ENCODE results near the gene LILRB4.
"Not testable (repeated sequence)": the region's sequence is repeated elsewhere in the genome, so short reads cannot be mapped to it uniquely, and the experiment has no call there.

The LILRB4 gene

DNA sequence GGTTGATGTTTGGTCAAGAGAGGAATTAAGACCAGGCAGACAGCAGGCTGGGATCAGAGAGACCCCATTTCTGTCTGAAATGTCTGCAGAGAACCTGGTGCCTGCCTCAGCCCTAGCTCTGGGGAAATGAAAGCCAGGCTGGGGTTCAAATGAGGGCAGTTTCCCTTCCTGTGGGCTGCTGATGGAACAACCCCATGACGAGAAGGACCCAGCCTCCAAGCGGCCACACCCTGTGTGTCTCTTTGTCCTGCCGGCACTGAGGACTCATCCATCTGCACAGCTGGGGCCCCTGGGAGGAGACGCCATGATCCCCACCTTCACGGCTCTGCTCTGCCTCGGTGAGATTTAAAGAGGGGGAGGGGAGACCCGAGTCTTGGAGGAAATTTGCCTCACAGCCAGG lies at the start of gene LILRB4:
Gene LILRB4 (plus strand): TSS at position 256 of the 400 bp plus-strand sequence. CDS start 49 bp downstream, at position 305.
- DNase-seq (ENCODE audit: insufficient read length, low spot score) (no peak), FAIRE-seq (no peak)
- no peak for TF ChIP-seq POLR2A (IDR thresholded peaks at IDR 0.05; ENCODE audit: low read depth, low read length)

DNA sequence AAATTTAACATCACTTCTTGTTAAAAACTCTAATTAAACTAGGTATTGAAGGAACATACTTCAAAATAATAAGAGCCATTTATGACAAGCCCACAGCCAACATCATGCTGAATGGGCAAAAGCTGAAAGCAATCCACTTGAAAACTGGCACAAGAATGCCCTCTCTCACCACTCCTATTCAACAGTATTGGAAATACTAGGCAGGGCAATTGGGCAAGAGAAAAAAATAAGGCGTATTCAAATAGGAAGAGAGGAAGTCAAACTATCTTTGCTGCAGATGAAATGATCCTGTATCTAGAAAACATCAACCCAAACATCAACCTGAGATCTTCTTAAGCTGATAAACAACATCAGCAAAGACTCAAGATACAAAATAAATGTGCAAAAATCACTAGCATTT lies 48.1 kb upstream of the LILRB4 start:
- no peak for FAIRE-seq
- no peak for DNase-seq (ENCODE audit: insufficient read length, low spot score)
- TF ChIP-seq POLR2A (IDR thresholded peaks at IDR 0.05; ENCODE audit: low read depth, low read length): no peak

- DNase-seq (ENCODE audit: insufficient read length, low spot score): no peak
- FAIRE-seq: no peak
Measured at GRCh38 chr19:54616057-54616456, 46.7 kb upstream of the LILRB4 start.

GRCh38 chr19:54616821-54617560 lies 45.8 kb upstream of the LILRB4 start:
- FAIRE-seq (no peak), DNase-seq (ENCODE audit: insufficient read length, low spot score) (no peak)
- TF ChIP-seq POLR2A (IDR thresholded peaks at IDR 0.05; ENCODE audit: low read depth, low read length): no peak

More at GRCh38 chr19:54616057-54616456, 46.7 kb upstream of the LILRB4 start:
- TF ChIP-seq POLR2A (IDR thresholded peaks at IDR 0.05; ENCODE audit: low read depth, low read length): no peak

DNA sequence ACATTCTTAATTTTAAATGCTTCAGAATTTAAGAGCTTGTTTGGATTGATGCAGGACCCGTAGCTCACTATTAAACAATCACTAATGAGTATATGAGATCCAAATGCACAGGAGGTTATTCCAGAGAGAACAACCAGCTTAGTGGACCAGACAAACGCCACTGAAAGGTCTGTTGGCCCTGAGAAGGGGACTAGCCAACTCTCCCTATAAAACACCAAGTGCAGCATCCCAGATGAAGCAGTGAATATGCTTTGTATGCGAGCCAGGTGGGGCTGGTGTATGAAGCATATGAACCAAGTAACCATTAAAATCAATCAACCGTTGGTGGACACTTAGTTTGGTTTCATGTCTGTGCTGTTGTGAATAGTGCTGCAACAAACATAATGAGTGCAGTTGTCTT lies 42.3 kb upstream of the LILRB4 start:
- FAIRE-seq (no peak), DNase-seq (ENCODE audit: insufficient read length, low spot score) (no peak)
- no peak for TF ChIP-seq POLR2A (IDR thresholded peaks at IDR 0.05; ENCODE audit: low read depth, low read length)

DNA sequence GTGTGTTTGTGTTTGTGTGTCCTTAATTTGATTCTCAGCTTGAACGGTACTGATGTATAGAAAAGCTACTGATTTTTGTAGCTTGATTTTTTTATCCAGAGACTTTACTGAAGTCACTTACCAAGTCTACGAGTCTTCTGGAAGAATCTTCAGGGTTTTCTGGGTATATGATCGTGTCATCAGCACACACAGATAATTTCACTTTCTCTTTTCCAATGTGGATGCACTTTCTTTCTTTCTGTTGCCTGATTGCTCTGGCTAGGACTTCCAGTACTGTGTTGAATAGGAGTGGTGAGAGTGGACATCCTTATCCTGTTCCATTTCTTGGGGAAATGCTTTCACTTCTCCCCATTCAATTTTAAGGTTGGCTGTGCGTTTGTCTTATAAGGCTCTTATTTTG lies 40.4 kb upstream of the LILRB4 start:
- FAIRE-seq (no peak), DNase-seq (ENCODE audit: insufficient read length, low spot score) (no peak)
- TF ChIP-seq POLR2A (IDR thresholded peaks at IDR 0.05; ENCODE audit: low read depth, low read length): no peak

DNA sequence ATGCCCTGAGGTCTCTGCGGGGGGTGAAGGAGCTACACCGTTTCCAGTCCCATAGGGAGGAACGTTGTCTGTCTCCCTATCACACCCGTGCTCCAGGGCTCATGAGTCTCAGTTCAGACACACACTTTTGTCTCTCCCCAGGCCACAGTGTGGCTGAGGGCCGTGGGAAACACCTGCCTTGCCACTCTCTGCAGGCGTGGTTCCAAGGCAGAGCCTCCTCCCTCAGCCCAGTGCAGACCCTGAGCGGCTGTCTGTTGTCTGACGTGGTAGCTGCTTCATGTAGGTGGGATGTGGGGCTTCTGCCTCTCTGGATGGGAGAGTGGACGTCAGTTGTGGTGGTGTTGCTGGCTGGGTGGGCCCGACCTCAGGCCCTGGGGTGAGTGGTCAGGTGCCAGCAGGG lies 38.6 kb upstream of the LILRB4 start:
- DNase-seq (ENCODE audit: insufficient read length, low spot score); FAIRE-seq: not testable (repeated sequence)

- FAIRE-seq; DNase-seq (ENCODE audit: insufficient read length, low spot score): not testable (repeated sequence)
Measured at GRCh38 chr19:54624934-54625730, 37.7 kb upstream of the LILRB4 start.

DNA sequence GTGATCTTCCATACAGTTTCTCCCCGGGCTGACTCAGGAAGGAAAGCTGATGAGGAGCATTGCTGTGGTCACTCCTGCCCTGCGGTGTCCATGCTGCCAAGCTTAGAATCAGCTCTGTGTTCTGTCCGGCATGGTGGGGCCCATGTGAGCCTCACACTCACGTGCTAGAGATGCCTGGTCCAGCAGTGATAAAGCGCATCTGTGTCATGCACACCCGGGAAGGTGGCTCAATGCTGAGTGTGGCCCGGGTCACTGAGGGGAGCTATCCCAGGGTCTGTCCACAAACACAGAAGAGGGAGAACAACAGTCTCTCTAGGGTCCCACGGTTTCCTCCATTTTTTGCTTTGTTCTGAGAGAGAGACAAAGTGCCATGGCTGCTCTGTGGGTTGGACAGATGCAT lies 36.0 kb upstream of the LILRB4 start:
- no peak for FAIRE-seq
- no peak for TF ChIP-seq POLR2A (IDR thresholded peaks at IDR 0.05; ENCODE audit: low read depth, low read length)
- DNase-seq (ENCODE audit: insufficient read length, low spot score): no peak

- not testable (repeated sequence) for DNase-seq (ENCODE audit: insufficient read length, low spot score); FAIRE-seq
Measured at GRCh38 chr19:54627912-54628311, 34.9 kb upstream of the LILRB4 start.

DNA sequence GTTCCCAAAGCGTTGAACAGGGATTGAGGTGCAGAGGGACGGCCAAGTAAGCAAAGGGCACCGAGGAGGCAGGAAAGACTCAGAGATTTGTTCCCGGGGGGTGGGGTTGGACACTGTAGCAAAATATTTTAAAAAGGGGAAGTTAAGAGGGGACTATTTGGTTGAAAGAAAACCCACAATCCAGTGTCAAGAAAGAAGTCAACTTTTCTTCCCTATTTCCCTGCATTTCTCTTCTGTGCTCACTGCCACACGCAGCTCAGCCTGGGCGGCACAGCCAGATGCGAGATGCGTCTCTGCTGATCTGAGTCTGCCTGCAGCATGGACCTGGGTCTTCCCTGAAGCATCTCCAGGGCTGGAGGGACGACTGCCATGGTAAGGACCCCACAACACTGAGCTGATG lies 32.5 kb upstream of the LILRB4 start, which contains the start of gene LILRB1:
Gene LILRB1 (plus strand): TSS at position 223 of the 400 bp plus-strand sequence. CDS start 590 bp downstream, outside the sequence.
- not testable (repeated sequence) for DNase-seq (ENCODE audit: insufficient read length, low spot score); FAIRE-seq

DNA sequence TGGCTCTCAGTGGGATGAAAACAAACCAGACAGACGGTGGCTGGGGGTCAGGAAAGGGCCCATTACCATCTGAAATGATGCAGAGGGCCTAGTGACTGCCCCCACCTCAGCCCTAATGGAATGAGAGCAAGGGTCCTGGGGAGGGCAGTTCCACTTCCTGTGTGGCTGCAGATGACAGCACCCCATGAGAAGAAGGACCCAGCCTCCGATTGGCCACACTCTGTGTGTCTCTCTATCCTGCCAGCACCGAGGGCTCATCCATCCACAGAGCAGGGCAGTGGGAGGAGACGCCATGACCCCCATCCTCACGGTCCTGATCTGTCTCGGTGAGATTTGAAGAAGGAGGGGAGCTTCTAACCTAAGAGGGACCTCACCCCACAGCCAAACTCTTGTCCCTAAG lies 32.0 kb upstream of the LILRB4 start:
- TF ChIP-seq POLR2A (IDR thresholded peaks at IDR 0.05; ENCODE audit: low read depth, low read length): no peak
- DNase-seq (ENCODE audit: insufficient read length, low spot score): no peak
- no peak for FAIRE-seq

DNA sequence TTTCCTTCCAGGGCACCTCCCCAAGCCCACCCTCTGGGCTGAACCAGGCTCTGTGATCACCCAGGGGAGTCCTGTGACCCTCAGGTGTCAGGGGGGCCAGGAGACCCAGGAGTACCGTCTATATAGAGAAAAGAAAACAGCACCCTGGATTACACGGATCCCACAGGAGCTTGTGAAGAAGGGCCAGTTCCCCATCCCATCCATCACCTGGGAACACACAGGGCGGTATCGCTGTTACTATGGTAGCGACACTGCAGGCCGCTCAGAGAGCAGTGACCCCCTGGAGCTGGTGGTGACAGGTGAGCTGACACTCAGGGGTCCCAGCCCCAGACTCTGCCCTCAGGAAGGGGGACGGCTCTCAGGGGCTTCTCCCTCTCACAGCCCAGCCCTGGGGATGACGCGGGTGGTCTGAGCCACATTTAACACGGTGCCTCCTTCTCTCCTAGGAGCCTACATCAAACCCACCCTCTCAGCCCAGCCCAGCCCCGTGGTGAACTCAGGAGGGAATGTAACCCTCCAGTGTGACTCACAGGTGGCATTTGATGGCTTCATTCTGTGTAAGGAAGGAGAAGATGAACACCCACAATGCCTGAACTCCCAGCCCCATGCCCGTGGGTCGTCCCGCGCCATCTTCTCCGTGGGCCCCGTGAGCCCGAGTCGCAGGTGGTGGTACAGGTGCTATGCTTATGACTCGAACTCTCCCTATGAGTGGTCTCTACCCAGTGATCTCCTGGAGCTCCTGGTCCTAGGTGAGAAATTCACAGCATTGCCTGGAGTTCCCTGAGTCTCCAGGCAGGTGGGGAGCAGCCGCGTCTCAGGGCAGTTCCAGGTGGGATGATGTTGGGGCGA lies 31.1 kb upstream of the LILRB4 start:
- DNase-seq (ENCODE audit: insufficient read length, low spot score); FAIRE-seq: not testable (repeated sequence)

DNA sequence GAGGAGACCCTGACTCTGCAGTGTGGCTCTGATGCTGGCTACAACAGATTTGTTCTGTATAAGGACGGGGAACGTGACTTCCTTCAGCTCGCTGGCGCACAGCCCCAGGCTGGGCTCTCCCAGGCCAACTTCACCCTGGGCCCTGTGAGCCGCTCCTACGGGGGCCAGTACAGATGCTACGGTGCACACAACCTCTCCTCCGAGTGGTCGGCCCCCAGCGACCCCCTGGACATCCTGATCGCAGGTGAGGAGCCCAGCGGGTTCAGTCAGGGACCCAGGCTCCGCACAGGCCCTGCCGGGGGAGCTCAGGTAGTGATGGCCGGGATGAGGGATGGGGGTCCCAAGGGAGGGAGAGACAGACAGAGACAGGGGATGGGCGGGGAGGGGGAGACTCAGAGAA lies 30.3 kb upstream of the LILRB4 start:
- FAIRE-seq; DNase-seq (ENCODE audit: insufficient read length, low spot score): not testable (repeated sequence)
